Tibial artery (tissue), 4 donors: Measurements from ENCODE around the gene UBE2M.
A peak's percentile ranks its signal among the peaks of the same experiment; 100 is the strongest.

ENCODE experiments used
- DNase-seq, 2 donors: peaks; one replicate each; pipeline ENCODE4 v3.0.0-alpha.2; 2019
- H3K27ac ChIP-seq, 2 donors: fragments of 200-600 bp; sonication (generic) in 1 of 2; 1 replicate in 1 of 2; 2 replicates in 1 of 2; pipeline ENCODE4 v1.5.1; 2018 to 2019; ENCODE audit warnings: mild to moderate bottlenecking in 1 of 2
- H3K27me3 ChIP-seq, 2 donors: fragments of 200-600 bp; sonication (generic) in 1 of 2; one replicate each; pipeline versions ENCODE4 v1.5.1 to v1.6.0; 2016 to 2019
- H3K36me3 ChIP-seq, 3 donors: fragments of 200-600 bp; sonication (generic) in 2 of 3; one replicate each; pipeline ENCODE4 v1.5.1; 2016 to 2019; ENCODE audit warnings: mild to moderate bottlenecking in 2 of 3
- H3K4me1 ChIP-seq, 4 donors: fragments of 200-600 bp; sonication (generic) in 2 of 4; 1 replicate in 3 of 4; 2 replicates in 1 of 4; pipeline ENCODE4 v1.5.1; 2016 to 2019
- H3K4me3 ChIP-seq, 2 donors: fragments of 200-600 bp; sonication (generic) in 1 of 2; 1 replicate in 1 of 2; 2 replicates in 1 of 2; pipeline ENCODE4 v1.5.1; 2018 to 2019; ENCODE audit warnings: mild to moderate bottlenecking in 2 of 2
- H3K9me3 ChIP-seq, 3 donors: fragments of 200-600 bp; sonication (generic) in 1 of 3; one replicate each; pipeline ENCODE4 v1.5.1; 2016 to 2019
- intact Hi-C: fragments of 100-400 bp; cut with DNase I; formaldehyde crosslinking; loops from one replicate; pipeline ENCODE4 v1.15.0; 2023; ENCODE audit warnings: low total_unique reads
- TF ChIP-seq, protein P1 (sequence below), 2 experiments: fragments of 200-600 bp in 1 of 2; fragments of 450-650 bp in 1 of 2; IDR thresholded peaks; one replicate each; pipeline ENCODE4 v1.5.1; 2017 to 2019; ENCODE audit warnings: antibody characterized with exemption in 2 of 2, mild to moderate bottlenecking in 1 of 2, moderate library complexity in 1 of 2

Gene UBE2M

DNA sequence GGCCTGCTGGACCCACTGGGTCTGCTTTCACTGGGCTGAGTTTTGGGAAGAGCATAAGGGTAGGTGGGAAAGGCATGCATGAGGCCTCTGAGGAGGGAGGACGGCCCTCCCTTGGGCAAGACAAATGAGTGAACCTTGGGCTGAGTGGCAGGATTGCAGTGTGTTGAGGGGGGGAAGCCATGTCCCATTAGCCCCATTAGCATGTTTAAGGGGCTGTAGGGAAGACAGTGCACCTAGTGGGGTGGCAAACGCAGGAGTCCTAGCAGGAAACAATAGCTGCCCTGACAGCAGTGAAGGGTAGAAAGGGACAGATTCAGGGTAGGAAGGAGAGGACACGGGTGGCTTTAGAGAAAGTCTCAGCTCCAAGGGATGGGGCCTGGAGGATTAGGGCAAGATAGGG, 35.7 kb downstream of the UBE2M start:
- Histone ChIP-seq H3K36me3 (no peaks in the 10 kb centered on the region), H3K9me3 (no peaks in the 10 kb centered on the region), H3K27me3 (peaks cover 0 to 1% of the 10 kb centered on the region in 2 donors), H3K27ac (no peak overlapping the region), H3K4me1 (peaks cover 12 to 22% (median 19%) of the 10 kb centered on the region in 4 donors), H3K4me3 (no peak overlapping the region)
- intact Hi-C loops: no loop called here
- TF ChIP-seq, protein P1, sequence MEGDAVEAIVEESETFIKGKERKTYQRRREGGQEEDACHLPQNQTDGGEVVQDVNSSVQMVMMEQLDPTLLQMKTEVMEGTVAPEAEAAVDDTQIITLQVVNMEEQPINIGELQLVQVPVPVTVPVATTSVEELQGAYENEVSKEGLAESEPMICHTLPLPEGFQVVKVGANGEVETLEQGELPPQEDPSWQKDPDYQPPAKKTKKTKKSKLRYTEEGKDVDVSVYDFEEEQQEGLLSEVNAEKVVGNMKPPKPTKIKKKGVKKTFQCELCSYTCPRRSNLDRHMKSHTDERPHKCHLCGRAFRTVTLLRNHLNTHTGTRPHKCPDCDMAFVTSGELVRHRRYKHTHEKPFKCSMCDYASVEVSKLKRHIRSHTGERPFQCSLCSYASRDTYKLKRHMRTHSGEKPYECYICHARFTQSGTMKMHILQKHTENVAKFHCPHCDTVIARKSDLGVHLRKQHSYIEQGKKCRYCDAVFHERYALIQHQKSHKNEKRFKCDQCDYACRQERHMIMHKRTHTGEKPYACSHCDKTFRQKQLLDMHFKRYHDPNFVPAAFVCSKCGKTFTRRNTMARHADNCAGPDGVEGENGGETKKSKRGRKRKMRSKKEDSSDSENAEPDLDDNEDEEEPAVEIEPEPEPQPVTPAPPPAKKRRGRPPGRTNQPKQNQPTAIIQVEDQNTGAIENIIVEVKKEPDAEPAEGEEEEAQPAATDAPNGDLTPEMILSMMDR (IDR thresholded peaks at IDR 0.05): no peak
- DNase-seq: no peak

DNA sequence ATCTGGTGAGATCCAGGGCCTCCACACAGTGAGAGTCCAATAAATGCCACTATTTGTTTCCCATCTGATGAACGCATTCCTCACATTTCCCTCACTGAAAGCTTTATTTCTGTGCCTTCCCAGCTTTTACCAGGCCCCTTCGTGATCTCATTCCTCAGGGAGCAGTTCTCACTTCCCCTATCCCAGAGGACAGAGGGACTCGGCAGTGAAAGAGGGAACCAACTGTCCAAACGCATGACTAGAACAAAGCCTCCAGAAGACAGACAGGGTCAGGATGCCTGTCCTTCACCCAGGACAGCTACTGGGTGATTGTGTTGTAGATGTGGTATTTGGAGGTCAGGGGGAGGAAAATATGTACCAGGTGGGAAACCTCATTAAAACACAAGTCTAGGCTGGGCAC, 36.8 kb downstream of the UBE2M start:
- Histone ChIP-seq H3K9me3 (no peaks in the 10 kb centered on the region), H3K27ac (no peak overlapping the region), H3K4me3 (no peak overlapping the region), H3K4me1 (peaks cover 16 to 32% (median 26%) of the 10 kb centered on the region in 4 donors), H3K36me3 (peaks cover 7 to 8% (median 8%) of the 10 kb centered on the region in 3 donors), H3K27me3 (no peaks in the 10 kb centered on the region)
- TF ChIP-seq, protein P1 (IDR thresholded peaks at IDR 0.05): no peak
- no peak for DNase-seq
- intact Hi-C loops: no loop called here

DNA sequence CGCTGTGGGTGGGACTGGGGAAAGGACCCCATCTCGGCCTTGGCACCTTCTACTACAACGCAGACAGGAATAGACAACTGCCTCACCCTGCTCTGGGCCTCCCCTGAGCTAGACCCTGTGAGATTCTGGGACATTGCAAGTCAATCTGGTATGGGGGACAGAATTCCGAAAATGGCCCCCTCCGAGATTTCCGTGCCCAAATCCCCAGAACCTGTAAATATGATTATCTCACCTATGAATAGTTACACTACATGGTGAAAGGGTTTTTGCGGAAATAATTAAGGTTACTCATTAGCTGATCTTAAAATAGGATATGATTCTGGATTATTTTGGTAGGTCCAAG, 38.2 kb downstream of the UBE2M start:
- Histone ChIP-seq H3K4me1 (peaks cover 16 to 45% (median 31%) of the 10 kb centered on the region in 4 donors), H3K27me3 (no peaks in the 10 kb centered on the region), H3K36me3 (peaks cover 15 to 22% (median 17%) of the 10 kb centered on the region in 3 donors), H3K27ac (peak overlapping the region; percentile 97 to 98), H3K4me3 (peak overlapping the region; percentile 89 to 95), H3K9me3 (no peaks in the 10 kb centered on the region)
- DNase-seq: no peak
- TF ChIP-seq, protein P1 (IDR thresholded peaks at IDR 0.05): no peak
- intact Hi-C loops: no loop called here

DNA sequence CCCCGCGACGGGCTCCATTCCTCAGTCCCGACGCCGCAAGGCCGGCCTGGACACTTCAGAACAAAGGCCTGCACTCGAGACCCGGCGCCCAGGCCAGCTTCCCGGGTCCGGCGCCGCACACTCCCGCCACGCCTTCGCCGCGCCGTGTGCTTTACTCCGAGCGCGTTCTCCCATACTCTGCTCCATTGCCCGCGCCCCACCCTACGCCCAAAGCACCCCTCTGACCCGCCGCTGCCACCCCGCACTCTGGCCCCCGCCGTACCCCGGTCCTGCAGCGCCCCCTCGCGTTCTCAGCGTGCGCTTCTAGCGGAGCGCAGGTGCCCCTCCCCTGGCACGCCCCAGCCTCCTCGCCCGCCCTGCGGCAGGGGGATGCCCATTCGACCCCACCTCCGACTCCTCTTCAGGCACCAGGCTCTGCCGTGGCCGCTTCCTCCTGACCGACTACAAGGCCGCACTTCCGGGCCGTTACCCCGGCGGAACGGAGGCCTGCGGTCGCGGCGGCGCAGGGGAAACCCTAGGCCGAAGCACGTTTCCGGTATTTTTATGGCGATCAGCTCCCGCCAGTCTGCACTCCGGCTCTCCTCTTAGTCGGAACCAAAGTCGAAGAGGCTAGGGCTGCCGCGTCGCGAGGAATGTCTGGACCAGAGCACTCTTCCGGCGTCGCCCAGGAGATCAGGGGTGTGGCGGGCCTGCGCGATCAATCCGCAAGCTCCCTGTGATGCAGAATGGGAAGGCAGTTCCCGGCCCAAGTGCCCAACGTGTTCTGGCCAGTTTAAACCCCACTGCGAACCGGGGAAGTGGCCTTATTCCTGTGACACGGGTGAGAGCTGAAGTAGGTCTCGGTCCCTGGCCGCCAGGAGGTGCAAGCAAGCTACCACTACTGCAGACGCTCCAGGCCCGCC, 38.8 kb downstream of the UBE2M start, which contains the start of gene ZBTB45:
Gene ZBTB45, minus strand, starts transcription at position 456 of the 902 bp plus-strand sequence. CDS start 2,137 bp downstream, outside the sequence.
- TF ChIP-seq, protein P1 (IDR thresholded peaks at IDR 0.05): peak; percentile 75 to 77
- intact Hi-C loops: loop anchor here (5.0 kb wide), 1 partner anchor 42 kb away; the partner anchor contains the start of gene ZNF446

DNA sequence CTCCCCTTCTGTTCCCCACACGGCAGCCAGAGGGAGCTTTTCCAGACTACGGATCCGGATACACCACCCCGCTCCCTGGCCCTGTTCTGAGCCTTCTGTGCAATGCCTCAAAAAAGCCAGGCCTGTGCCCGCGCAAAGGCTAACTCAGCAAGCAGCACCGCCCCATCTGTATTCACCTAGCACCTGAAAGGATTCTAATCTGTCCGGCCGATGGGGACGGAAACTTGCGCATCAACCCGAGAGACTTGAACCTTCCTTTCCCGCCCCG, 39.4 kb downstream of the UBE2M start:
- H3K9me3 ChIP-seq: no peaks in the 10 kb centered on the region

More for the DNA sequence above, 38.8 kb downstream of the UBE2M start, which contains the start of gene ZBTB45:
- Histone ChIP-seq H3K36me3 (peaks cover 15 to 25% (median 17%) of the 10 kb centered on the region in 3 donors), H3K4me1 (peaks cover 16 to 49% (median 33%) of the 10 kb centered on the region in 4 donors), H3K27ac (peak within 1 kb of the TSS; percentile 97 to 98), H3K4me3 (peak within 1 kb of the TSS; percentile 89 to 95), H3K27me3 (no peaks in the 10 kb centered on the region), H3K9me3 (no peaks in the 10 kb centered on the region)
- DNase-seq: peak; percentile 91 to 96

More for the DNA sequence above, 39.4 kb downstream of the UBE2M start:
- peak overlapping the region; percentile 89 to 95 for H3K4me3 ChIP-seq
- DNase-seq: peak; percentile 59 to 79
- TF ChIP-seq, protein P1 (IDR thresholded peaks at IDR 0.05): no peak
- H3K4me1 ChIP-seq: peaks cover 16 to 55% (median 39%) of the 10 kb centered on the region in 4 donors
- intact Hi-C loops: loop anchor here (5.0 kb wide), 1 partner anchor 42 kb away; the partner anchor contains the start of gene ZNF446
- peak overlapping the region; percentile 97 to 98 for H3K27ac ChIP-seq
- peaks cover 15 to 25% (median 17%) of the 10 kb centered on the region in 3 donors for H3K36me3 ChIP-seq
- no peaks in the 10 kb centered on the region for H3K27me3 ChIP-seq
